HG03039 (cell line): ENCODE measurements around the gene XCR1.
"Not testable (repeated sequence)": the region's sequence is repeated elsewhere in the genome, so short reads cannot be mapped to it uniquely, and the experiment has no call there.

Source experiments
- ATAC-seq: cut with Tn5 transposase; IDR thresholded peaks from one replicate; pipeline ENCODE4 v1.9.1; 2021; ENCODE audit warnings: mild to moderate bottlenecking, moderate library complexity; ENCODE audit not compliant: unreplicated experiment

The XCR1 gene

DNA sequence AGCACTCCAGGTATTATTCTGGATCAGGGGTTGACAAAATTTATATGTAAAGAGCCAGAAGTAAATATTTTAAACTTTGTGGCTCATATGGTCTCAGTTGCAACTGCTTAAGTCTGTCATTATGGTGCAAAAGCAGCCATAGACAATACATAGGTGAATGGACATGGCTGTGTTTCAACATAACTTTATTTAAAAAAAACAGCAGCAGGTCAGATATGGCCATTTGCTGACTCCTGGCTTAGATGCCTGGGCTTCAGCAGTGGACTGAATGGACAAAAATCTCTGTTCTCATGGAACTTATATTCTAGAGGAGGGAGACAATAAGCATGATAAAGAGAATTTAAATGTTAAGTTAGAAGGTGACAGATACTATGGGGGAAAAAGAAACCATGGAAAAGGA is 20.0 kb downstream of the XCR1 start:
- no peak for ATAC-seq

DNA sequence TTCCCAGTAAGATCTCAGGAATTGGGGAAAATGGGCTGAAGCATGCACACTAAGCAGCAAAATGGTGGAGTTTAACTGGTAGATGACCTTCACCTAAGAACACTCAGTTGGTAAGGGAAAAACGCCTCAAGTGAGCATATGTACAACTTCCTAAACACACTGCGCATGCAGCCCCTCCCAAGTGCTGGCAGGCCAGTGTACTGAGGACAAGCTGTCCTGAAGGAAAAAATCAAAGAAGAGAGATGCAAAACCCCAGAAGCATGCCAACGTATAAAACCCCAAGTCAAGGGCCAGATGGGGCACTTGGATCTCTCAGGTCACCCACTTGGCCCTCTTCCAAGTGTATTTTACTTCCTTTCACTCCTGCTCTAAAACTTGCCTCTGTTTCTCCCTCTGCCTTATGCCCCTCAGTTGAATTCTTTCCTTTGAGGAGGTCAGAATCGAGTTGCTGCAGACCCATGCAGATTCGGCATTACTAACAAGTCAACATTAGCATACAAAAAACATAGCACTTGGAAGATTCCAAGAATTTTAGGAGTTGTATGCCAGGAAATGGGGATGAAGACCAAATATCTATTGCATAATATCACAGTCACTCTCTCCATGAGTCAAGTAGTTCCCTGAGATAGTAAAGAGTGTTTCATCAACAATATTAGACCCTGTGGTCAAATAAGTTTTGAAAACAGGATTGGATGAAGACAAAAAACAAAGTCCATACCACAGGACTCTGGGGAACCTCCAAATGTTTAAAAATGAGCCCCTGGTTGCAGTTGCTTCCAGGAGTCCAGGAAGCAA is 20.8 kb downstream of the XCR1 start:
- ATAC-seq, result no peak

DNA sequence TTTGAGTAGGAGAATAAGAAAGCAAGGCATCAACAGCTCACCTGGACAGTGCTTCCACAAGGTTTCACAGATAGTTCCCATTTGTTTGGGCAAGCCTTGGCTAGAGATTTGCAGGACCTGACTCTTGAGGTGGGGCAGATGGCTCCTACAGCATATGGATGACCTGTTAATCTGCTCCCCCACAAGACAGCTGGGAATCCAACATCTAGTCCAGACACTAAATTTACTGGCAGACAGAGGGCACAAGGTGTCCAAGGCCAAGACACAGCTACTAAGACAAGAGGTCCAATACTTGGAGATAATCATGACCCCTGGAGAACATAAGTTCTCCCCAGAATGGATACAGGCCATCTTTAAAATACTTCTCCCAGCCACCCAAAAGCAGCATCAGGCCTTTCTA is 23.6 kb downstream of the XCR1 start:
- ATAC-seq, result not testable (repeated sequence)

DNA sequence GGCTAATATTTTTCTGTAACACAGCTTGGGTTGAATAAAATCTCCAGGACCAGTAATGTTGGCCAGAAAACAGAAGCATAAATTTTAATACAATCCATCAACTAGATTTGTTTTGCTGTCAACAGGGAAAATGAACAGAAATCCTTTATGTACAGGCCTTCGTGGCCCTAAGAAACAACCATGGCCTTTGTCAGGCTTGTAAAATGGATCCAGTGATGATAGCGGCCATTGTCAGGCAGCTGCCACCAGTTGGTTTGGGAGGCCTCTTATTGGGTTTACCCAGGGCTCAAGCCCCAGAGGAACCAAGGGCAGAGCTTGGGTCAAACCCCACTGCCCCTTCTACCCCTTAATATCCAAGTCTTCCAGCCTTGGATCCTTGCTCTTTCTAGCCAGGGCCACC is 26.1 kb downstream of the XCR1 start:
- no peak for ATAC-seq

DNA sequence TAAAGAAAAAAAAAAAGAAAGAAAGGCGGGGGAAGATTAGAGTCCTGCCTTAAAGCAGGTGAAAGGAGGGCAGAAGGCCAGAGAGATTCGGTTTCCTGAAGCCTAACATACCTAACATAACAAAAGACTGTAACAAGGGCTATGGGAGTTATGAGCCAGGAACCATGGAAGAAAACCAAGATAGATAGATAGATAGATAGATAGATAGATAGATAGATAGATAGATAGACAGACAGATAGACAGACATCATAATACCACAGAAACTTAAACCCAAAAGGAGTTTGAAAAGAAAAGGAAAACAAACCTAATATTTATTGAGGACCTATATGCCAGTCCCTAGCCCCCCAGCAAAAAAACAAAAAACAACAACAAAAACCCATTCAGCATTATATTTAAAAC is 29.3 kb downstream of the XCR1 start:
- ATAC-seq, result no peak

DNA sequence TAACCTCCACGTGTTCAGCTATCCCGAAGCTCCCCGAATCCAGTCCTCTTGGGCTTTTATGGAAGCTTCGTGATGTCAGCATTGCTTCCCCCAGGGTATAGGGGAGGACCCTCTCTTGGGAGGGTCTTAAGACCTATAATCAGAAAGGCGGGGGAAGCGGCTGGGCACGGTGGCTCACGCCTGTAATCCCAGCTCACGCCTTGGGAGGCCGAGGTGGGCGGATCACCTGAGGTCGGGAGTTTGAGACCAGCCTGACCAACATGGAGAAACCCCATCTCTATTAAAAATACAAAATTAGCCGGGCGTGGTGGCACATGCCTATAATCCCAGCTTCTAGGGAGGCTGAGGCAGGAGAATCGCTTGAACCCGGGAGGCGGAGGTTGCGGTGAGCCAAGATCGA is 29.8 kb downstream of the XCR1 start:
- not testable (repeated sequence) for ATAC-seq

DNA sequence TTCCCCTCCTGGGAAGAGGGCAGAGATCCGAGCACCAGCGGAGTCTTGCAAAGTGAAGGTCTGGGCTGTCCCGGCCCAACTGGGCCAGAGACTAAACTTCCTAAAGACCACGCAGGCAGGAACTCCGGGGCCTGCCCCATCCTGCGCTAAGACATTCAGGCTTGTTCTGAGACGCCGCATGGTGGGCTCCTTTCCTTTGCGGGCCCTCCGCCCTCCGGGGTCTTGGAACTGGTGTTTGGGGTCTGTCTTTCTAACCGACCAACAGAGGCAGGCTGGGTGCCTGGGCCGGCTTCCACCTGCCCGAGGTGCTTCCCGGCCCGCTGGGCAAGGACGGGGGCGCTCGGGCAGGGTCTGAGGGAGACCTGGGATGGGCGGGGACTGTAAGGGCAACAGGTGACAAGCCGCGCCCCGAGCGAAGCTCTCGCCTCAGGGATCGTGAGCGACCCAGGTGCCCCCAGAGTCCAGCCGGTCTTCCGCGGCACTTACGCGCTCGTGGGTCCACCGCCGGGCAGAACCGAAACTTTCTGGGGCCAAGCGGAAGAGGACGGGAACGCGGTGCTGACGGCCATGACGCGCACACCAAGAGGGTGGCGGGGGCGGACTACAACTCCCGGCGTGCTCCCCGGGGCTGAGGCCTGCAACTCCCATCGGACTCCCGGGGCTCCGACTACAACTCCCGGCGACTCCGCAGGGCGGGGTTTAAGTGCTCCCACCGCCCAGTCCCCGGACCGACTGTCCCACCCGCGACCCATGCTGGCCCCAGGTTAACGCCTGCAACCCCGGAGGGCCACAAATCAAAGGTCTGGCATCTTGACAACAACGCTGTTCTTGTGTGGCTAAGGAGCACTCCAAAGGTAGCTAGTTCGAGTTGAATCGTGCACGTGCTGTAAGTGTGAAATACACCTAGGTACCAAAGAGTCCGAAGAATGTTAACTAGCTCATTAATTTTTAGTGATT is 31.8 kb downstream of the XCR1 start, which contains the start of gene FYCO1:
FYCO1 (minus strand) TSS at position 589 of the 957 bp plus-strand sequence. CDS start 10,914 bp downstream, outside the sequence.
- ATAC-seq, result peak; percentile 84

DNA sequence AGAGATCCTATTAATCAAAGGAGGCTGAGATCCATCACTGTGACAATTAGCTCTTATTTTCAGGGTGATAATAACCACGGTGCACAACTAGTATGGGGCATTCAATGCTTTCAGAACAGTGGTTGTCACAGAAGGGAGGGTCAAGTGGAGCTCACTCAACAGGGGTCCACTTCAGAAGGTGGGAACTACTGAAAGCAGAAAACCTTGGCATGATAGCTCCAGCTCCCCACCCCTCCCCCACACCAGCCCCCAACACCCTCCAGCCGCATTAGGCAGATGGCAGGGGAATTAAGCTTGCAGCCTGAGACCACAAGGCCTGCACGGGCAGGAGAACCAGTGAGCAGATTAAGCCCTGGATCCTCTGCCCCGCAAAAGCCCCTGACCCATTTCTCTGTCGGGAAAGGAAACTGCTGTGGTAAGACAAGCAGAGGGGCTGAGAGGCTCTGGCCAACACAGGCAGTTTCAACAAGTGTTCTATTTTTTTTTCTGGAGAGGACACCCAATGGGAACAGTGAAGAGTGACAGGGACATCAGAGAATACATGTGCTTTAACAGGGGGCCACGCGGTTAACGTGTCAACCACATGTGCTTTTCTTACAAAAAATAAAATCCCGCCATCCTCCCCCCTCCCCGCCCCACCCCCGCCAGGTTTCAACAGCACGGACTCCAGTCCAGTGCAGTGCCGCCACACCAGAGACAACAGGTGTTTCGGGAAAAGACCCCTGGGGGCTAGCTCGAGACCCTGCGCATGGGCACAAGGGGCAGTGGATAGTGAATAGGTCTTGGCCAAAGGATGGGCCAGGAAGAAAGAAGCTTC is 32.7 kb downstream of the XCR1 start:
- peak; percentile 3 for ATAC-seq

DNA sequence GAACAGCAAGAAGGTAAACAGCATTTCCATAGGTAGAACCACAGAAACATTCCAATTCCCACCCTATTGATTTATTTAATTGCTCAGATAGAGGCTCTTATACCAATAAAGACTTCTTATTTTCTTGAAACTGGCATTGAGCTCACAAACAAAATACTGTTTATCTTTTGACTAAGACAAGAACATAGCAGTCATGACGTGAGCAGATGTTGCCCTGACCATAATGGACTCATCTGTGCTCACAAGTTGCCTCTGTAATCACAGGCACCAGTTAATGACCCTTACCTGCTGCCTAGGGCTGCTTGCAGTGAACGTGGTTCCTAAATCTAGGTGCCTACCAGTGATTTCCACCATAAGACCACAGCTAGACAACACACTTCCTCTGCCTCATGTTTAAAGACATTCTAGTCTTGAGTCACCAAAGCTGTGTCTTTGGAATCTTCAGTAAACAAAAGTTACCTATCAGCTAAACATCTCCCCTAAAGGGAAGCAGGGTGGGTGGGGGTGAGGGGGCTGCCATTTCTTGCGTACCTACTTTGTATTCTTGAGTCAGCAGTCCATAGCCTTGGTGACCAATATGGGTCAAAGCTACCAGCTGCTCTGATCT is 33.8 kb downstream of the XCR1 start:
- no peak for ATAC-seq

DNA sequence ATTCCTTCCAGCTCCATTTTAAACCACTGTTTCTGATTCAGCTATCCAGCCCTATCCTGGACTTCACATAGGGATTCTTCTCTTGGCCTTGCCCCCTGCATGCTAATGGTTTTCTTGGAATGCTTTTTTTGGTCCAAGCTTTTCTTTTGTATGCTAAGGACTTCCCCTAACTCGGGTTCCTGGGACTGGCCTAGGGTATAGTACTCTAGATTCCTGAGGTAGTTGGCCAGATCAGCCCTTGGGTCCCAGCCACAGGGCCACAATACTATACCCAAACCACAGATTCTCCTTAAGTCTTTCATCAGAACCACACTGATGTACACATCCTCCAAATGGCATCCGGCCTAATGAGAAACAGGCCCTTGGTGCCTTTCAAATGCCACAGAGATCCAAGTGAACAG is 34.5 kb downstream of the XCR1 start:
- no peak for ATAC-seq

DNA sequence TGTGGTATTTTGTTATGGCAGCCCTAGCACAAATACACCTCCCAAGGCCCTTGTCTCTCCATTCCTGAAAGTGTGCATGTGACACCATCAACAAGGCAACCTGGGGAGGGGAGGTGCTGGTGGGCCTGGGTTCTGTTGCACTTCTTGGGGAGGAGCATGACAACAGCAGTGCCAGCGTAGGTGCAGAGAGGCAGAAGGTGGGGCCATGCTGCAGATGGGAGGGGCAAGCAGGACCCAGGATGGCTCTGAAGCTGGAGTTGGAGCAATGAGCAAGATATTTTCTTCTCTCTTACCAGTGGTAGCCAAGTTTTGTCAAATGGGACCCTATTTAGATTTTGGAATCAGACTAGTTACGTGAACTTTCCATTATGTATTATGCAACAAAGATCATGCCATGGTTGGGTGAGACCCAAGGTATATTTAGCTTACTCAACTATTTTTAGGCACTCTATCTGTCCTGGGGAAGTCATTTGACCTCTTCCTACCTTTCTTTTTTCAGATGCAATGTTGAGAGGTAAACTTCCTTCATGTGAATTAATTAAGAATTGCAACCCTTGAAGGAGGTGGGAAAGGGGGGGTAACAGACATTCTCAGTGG is 35.1 kb downstream of the XCR1 start:
- ATAC-seq, result no peak

DNA sequence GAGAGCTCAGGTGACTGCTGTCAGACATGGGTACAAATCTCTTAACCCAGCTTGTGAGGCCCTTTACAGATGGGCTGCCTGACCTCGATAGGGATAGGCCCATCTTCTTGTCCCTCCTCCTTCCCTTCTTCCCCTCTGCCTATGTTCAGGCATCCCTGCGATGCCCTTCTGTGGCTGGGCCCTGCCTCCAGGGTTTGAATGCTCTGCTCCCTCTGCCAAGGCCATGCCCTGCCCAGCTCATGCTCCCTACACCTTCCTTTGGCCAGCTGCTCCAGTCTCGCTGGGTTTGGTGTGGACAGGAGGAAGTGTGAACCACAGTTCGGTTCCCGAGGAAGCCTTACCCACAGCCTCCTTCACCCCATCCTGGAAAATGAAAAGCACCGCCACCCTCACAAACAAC is 35.9 kb downstream of the XCR1 start:
- no peak for ATAC-seq

DNA sequence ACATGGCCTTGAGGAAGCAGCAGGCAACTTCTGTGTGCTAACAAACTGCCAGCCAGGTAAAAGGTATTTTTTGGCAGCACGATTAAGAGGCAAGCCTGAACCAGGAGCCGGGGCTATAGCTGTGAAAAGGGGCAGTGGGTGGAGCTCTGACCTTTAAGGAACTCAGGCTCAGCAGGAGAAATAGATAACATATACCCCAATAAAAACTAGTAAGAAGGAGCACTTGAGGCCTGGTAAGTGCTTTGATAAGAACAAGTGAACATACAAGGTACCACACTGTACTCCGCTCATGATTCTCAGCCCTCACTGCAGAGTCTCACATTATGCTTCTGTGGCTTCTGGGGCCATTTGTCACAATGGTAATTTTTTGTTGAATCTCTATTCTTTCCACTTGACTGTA is 37.1 kb downstream of the XCR1 start:
- ATAC-seq, result no peak

DNA sequence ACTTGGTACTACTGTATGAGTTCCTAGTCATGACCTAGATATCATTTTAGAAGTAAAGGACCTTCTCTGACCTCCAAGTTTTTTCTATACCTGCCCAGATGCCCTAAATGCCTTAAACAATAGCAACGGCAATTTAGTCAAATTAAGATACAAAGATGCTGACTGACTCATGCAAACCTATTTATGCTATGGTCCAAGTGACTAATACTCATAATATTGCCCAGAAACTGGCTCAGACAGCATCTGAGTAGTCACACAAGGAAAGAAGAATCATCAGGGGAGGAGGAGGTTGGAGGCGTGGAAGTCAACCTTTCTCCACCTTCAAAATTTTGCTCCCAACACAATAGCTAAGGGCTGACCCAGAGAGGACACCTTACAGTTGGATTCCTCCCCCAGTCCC is 38.5 kb downstream of the XCR1 start:
- no peak for ATAC-seq

DNA sequence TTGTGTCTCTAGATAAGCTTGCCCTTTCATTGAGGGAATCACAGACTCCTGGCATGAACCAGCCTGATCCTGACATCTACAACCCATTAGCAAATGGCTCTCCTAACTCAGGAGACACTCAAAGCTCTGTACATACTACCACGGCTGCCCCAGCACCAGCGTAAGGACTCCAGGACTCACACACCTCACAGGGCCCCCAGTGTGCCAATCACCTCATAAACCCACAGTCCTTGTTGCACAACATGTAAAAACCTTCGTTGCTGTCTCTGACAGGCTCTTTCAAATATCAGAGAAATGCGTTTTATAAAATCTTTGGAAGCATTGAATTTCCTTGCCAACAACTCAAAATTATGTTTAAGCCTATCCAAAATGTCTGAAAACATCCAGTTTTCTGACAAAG is 38.9 kb downstream of the XCR1 start:
- no peak for ATAC-seq

DNA sequence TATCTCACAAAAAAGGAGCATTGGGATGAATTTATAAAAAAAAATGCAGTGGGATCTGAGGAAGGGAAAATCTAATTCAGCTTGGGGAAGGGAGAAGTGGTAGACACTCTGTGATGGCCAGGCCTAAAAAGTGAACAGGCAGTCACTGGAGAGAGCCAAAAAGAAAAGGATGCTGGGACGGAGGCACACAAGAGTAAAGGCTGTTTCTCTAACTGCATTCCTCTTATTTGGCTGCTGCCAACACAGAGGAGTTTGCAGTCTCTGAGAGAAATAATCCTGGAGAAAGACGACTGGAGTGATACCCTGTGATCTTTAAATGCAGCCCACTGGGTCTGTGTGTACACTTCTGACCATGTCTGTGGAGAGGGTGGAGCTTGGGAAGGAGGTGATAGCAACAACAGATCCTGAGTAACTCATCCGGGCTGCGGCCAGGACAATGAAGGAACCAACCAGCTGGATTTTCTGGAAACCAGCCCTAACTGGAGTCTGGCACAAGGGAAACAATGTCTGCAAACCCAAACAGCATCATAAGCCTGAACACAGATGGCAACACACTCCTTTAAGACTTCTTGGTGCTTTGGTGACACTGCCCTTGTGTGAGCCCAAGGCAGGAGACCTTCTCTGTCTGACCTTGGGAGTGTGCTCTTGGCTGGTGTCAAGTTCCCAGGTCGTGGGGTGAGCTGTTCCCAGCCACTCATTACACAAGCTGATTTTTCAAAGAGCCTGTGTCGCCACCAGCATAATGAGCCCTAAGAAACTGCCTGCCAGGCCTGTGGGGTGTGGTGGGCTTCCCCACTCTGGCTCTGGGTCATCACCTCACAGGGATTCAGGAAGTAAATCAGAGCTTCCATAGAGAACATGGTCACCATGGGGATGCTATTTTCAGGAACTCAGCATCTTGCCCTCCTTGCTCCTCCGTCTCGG is 39.7 kb downstream of the XCR1 start:
- no peak for ATAC-seq

DNA sequence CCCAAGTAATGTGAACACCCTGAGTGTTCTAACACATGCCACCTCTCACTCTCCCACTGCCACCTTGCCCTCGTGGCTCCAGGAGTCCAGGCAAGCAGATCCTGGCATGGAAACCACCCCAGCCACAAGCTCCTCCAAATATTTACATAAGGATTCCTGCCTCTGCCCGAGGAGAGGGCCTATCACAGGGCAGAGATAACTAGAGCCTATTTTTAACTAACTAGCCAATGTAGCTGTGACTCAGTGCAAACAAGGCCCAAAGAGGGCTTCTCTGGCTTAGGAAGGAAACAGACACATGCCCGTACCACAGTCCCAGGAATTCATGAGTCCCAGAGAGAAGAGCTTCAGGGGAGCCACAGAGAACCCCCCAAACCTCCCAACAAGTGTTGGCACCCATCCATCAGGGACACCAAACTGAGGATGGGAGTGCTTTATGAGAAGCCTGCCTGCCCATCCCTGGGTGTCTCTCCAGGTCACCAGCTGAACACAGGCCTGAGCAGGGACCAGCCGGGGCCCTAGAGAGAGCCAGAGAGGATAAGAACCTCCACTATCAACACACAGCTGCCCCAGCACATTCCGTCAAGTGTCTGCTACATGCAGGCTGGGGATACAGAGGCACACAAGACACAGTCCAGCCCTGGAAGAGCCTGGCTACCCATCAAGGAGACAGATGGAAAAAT is 40.8 kb downstream of the XCR1 start:
- ATAC-seq, result no peak

DNA sequence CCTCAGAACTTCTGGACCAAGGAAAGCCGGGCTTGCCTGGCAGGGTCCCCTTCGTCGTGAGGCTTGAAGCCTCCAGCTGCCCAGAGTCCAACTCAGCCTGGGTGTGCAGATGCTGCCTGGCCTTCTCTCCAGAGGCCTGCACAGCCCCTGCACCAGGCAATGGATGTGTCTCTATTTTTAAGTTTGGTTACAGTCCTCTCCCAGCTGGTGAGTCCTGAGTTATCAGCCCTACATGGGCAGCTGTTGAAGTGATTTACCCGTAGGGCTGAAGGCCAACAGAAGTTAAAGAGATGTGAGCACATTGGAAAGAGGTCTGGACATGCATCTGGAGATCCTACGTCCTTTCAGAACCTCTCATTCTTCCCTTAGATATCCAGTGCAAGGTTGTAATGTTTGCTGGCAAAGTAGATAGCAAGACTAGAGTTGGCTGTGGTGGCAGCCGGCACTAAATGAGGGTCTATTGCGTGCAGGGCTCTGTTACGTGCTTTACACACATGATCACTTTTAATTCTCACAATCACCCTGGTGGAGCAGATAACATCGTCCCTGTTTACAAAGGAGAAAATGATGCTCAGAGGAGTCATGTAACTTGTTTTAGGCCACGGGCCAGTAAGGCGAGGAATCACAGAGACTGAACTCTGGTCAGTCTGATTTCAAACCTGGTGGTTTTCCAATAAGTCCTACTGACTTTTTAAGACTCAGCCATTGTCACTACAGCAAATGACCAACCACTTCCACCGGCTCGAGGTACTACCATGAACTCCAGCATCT is 41.6 kb downstream of the XCR1 start:
- no peak for ATAC-seq
